Stimulated activated CD4-positive, alpha-beta T cell treated with anti-CD3 and anti-CD28 coated beads, Interleukin-15, amount 100 ng/mL, for 48 hours (primary cell): ENCODE data around the gene RARB.

Source experiments
- DNase-seq, 2 donors: peaks; one replicate each; pipeline ENCODE4 v3.0.0-alpha.2; 2020; ENCODE audit warnings: low read depth in 2 of 2

The RARB gene

GRCh38 chr3:25508433-25508832 lies 80.4 kb downstream of the RARB start:
- no peak for DNase-seq

GRCh38 chr3:25508901-25509300 lies 80.8 kb downstream of the RARB start:
- no peak for DNase-seq

GRCh38 chr3:25510797-25511196 lies 82.7 kb downstream of the RARB start:
- DNase-seq, result no peak

DNA sequence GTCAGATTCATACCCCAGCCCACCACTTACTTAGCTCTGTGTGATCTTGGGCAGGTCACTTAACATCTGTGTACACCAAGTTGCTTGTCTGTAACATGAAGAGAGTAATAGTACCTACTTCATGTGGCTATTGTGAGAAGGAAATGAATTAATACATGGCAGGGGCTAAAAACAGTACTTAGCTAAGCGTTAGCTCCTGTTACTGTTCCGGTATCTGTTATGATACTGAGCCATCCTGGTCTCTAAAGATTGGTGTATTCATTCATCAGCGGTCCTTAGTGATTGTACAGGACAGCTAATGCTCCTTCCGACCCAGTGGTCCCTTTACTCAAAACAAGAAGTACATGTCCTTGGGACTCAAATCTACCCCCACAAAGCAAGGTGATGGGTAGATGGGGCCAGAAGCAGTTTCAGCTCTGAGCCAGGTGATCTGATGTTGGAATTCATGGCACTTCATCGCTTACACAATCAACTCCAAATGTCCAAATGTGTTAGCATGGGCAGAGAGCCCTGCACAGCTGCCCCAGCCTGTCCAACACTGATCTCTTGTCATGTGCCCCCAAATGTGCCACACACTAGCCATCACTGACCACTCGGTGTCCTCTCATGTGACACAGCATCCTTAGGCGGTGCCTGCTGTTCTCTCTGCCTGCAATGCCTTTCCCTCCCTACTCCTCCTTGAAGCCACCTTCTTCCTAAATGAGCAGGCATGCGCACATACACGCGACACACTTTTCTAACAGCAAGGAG lies 84.1 kb downstream of the RARB start:
- no peak for DNase-seq

- DNase-seq, result no peak
Observed at GRCh38 chr3:25513642-25514266, 85.7 kb downstream of the RARB start.

DNA sequence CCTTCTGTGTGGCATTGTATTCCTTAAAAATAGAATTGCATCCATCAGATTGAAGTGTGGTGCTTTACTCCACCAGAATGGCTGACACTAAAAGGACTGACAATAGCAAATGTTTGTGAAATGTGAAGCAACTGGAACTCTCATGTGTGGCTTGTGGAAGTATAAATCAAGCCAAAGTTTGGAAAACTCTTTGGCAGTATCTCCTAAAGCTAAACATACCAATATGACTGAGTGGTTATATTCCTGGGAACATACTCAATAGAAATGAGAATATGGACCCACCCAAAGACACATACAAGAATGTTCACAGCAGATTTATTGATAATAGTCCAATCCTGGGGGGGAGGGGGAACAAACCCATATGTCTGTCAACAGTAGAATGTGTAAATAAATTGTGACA lies 87.1 kb downstream of the RARB start:
- no peak for DNase-seq

DNA sequence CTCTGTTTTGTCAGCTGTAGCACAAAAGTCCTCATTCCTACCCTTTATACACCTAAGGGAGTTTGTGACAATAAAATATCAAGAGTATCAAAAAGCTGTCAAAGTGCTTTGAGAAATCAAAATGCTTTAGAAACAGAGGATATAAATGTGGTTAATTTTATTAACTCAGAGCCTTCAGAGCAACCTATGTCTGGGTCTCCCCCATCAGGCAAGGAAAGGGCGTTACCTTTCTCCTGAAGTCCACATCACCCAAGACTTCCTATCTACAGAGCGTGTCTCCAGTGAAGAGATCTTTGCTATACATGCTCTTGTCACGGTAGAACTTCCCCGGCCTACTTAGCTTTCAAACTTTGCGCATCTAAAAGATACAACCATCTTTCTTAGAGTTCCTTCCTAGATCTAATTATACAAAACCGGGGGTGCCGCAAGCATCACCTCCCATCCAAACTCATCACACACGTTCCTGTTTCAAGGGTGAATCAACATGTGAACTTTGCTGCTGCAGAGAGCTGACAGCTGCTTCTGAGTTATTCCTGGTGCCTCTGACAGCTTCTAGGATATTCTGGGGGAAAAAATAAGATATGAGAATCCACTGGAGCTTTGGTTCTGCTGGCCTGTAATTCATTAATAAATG lies 93.0 kb downstream of the RARB start:
- DNase-seq, result no peak

GRCh38 chr3:25527336-25527735 lies 99.3 kb downstream of the RARB start:
- DNase-seq, result no peak

DNA sequence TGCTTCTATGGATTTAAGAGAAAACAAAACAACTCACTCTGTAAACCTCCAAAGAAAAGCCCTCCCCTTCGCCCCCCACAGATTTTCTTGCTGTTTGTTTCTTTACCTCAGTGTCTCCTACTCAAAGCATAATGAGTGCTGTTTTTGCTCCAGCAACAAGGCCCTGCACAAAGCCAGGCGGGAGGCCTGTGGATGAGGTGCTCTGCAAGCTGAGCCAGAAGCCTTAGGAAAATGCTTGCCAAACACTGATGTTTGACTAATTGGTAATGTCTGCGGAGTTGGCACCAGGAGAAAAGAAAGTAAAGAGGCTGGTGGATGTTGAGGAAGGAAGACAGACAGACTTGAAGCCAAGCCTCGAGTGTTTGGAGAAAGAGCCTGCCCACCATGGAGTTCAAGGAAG lies 99.7 kb downstream of the RARB start:
- no peak for DNase-seq

GRCh38 chr3:25531971-25532370 lies 103.9 kb downstream of the RARB start:
- no peak for DNase-seq

GRCh38 chr3:25532431-25533162 lies 104.5 kb downstream of the RARB start:
- DNase-seq, result peak; percentile 4 to 9

- DNase-seq, result no peak
Observed at GRCh38 chr3:25533399-25533798, 105.3 kb downstream of the RARB start.

DNA sequence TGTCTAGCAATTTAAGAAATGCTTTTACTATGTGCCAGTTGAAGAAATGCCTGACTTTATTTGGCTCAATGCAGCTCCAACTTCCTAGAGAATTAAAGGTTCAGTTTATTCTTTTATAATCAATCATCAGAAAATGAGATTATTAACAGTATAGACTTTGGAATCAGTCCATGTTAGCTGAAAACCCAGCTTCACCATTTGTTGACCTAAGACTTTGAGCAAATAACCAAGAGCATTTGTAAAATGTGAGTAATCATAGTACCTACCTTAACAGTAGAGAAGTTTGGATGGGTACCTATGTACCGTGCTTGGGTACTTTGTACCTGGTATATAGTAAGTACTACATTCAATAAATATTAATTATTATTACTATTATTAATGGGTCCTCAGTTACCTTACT lies 105.9 kb downstream of the RARB start:
- DNase-seq, result no peak

GRCh38 chr3:25536521-25537391 lies 108.7 kb downstream of the RARB start:
- DNase-seq, result no peak

DNA sequence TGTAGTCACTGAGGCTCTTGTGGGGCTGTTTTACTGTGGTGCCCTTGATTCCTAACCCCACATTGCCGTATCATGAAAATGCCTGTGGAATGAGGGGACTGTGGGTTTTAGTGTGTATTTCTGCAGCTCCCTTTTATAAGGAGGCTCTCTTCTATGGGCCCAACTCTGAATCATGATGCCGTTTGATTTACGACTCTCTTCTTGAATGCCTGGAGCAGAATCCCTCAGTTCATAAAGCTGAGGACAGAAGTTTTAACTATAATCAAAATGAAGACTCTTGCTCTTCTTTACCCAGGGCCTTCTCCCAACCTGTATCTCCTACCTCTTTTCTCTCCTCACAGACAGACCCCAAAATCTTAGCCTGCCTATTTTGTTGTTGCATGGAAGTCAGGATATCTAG lies 109.5 kb downstream of the RARB start:
- no peak for DNase-seq

- no peak for DNase-seq
Observed at GRCh38 chr3:25540273-25540672, 112.2 kb downstream of the RARB start.

GRCh38 chr3:25542492-25543039 lies 114.5 kb downstream of the RARB start:
- DNase-seq, result no peak

- DNase-seq, result no peak
Observed at GRCh38 chr3:25547103-25547502, 119.0 kb downstream of the RARB start.

GRCh38 chr3:25547943-25548674 lies 120.0 kb downstream of the RARB start:
- no peak for DNase-seq

GRCh38 chr3:25548836-25549235 lies 120.8 kb downstream of the RARB start:
- DNase-seq, result no peak

GRCh38 chr3:25552251-25552650 lies 124.2 kb downstream of the RARB start:
- DNase-seq, result no peak
